SK-N-MC (cell line): ENCODE measurements around the gene FBH1.

Experiments used
- EZH2 ChIP-seq: fragments of 200-600 bp; sonication (generic); IDR thresholded peaks from one replicate; pipeline ENCODE4 v1.6.1; 2017; ENCODE audit warnings: antibody characterized with exemption
- FOXP2 ChIP-seq: optimal IDR thresholded peaks from 2 replicates; pipeline ENCODE3; 2011; ENCODE audit warnings: mild to moderate bottlenecking, moderate library complexity; ENCODE audit not compliant: insufficient read depth; ENCODE audit errors: extremely low read length, control extremely low read depth
- POLR2AphosphoS5 ChIP-seq: IDR thresholded peaks from 2 replicates; pipeline ENCODE4 v1.6.1; 2012; ENCODE audit warnings: mild to moderate bottlenecking, low read depth, low read length, borderline replicate concordance

DNA sequence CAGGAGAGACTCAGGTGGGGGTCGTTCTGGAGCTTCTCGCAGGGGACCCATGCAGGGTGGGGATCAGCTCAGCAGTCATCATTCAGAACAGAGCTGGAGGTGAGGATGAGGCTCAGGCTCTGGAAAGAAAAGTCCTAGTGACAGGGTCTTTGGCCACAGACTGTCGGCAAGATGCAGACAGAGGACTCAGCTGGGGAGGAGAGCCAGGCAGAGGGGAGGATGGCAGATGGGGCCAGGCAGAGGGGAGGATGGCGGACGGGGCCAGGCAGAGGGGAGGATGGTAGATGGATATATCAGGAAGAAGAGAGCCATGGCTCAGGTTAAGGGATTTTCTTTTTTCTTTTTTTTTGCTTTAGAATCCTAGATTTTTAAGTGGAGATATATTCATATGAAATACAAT is 95.0 kb downstream of the FBH1 start:
- TF ChIP-seq EZH2 (no peak), POLR2AphosphoS5 (no peak), FOXP2 (no peak)
